SK-N-SH treated with all-trans-retinoic acid at 6 μM for 48 hours (cell line): ENCODE data around the gene PCDH15.

Experiments used
- ARNTL ChIP-seq: fragments of 450-650 bp; formaldehyde crosslinking; IDR thresholded peaks from 2 replicates; pipeline ENCODE4 v1.5.0; 2020; ENCODE audit warnings: low read depth, mild to moderate bottlenecking, moderate library complexity, borderline replicate concordance
- PPARA ChIP-seq: fragments of 250-450 bp; sonication (Bioruptor Pico); IDR thresholded peaks from 2 replicates; pipeline ENCODE4 v1.5.0; 2020; ENCODE audit warnings: mild to moderate bottlenecking, borderline replicate concordance
- RARB ChIP-seq: fragments of 250-450 bp; sonication (Bioruptor Pico); IDR thresholded peaks from 2 replicates; pipeline ENCODE4 v1.8.0; 2021; ENCODE audit warnings: mild to moderate bottlenecking, moderate library complexity
- TF ChIP-seq, protein P1 (sequence below): fragments of 250-450 bp; sonication (Bioruptor Pico); IDR thresholded peaks from 2 replicates; pipeline ENCODE4 v1.8.0; 2021; ENCODE audit warnings: low read depth, mild to moderate bottlenecking, moderate library complexity, borderline replicate concordance

DNA sequence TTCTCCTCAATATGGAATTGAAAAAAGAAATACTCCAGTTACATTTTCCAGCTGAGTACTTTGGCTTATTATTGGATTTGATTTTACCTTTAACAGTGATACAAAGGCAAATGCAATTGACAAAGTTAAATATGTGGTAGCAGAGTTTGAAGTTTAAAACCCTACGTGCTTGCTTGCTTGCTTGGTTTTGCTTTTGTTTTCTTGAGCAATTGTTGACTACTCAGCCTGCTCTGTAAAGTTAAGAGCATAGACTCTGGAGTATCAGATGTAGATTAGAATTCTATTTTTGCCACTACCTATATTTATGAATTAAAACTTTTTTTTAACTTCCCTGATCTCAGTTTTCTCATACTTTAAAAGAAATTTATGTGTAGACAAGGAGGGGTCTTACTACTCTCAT lies 51.4 kb downstream of the PCDH15 start:
- TF ChIP-seq ARNTL (CRISPR knock-in tag) (no peak), PPARA (CRISPR knock-in tag) (no peak), RARB (CRISPR knock-in tag) (no peak)
- TF ChIP-seq, protein P1, sequence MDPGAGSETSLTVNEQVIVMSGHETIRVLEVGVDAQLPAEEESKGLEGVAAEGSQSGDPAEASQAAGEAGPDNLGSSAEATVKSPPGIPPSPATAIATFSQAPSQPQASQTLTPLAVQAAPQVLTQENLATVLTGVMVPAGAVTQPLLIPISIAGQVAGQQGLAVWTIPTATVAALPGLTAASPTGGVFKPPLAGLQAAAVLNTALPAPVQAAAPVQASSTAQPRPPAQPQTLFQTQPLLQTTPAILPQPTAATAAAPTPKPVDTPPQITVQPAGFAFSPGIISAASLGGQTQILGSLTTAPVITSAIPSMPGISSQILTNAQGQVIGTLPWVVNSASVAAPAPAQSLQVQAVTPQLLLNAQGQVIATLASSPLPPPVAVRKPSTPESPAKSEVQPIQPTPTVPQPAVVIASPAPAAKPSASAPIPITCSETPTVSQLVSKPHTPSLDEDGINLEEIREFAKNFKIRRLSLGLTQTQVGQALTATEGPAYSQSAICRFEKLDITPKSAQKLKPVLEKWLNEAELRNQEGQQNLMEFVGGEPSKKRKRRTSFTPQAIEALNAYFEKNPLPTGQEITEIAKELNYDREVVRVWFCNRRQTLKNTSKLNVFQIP (CRISPR knock-in tag) = no peak
